Left lung (tissue), 10 donors: ENCODE measurements around the gene SLC11A2. TPM values are rescaled to one million over a fixed set of nuclear protein-coding genes. Genes with fewer than 3 reads are reported as not detected.

Experiments used
- ATAC-seq: fragments of 200-7000 bp; cut with Tn5 transposase; one replicate; pipeline ENCODE4 v1.9.1; 2020; ENCODE audit warnings: moderate library complexity
- DNase-seq, 4 donors: peaks; one replicate each; pipeline ENCODE4 v3.0.0-alpha.2; 2013 to 2020
- H3K27ac ChIP-seq, 2 donors: fragments of 200-600 bp; sonication (generic) in 1 of 2; one replicate each; pipeline versions ENCODE4 v1.5.0 to v1.8.0; 2020 to 2021
- H3K27me3 ChIP-seq, 2 donors: fragments of 200-600 bp; sonication (generic) in 1 of 2; one replicate each; pipeline versions ENCODE4 v1.5.0 to v1.8.0; 2020 to 2021
- H3K36me3 ChIP-seq, 2 donors: fragments of 200-600 bp; sonication (generic) in 1 of 2; one replicate each; pipeline versions ENCODE4 v1.5.0 to v1.8.0; 2020 to 2021
- H3K4me1 ChIP-seq, 2 donors: fragments of 200-600 bp; one replicate each; pipeline ENCODE4 v1.8.0; 2021
- H3K4me3 ChIP-seq, 2 donors: fragments of 200-600 bp; sonication (generic) in 1 of 2; one replicate each; pipeline versions ENCODE4 v1.5.0 to v1.8.0; 2020 to 2021; ENCODE audit warnings: mild to moderate bottlenecking in 1 of 2
- H3K9me3 ChIP-seq, 2 donors: fragments of 200-600 bp; sonication (generic) in 1 of 2; one replicate each; pipeline versions ENCODE4 v1.5.0 to v1.8.0; 2020 to 2021
- CTCF ChIP-seq, 2 donors: fragments of 200-600 bp; sonication (generic) in 1 of 2; IDR thresholded peaks; one replicate each; pipeline versions ENCODE4 v1.5.0 to v1.8.0; 2021; ENCODE audit warnings: antibody characterized with exemption in 2 of 2
- intact Hi-C, 2 donors: fragments of 100-400 bp; cut with DNase I; formaldehyde crosslinking; loops; one replicate each; pipeline versions ENCODE4 v1.11.2 to v1.14.2; 2022
- polyA plus RNA-seq, 6 donors: library from polyadenylated mRNA; unstranded; fragments of 120-200 nt; gene quantifications; one replicate each; pipeline ENCODE4 v1.2.1, GENCODE V29; 2013; ENCODE audit not compliant: insufficient read length in 6 of 6
- total RNA-seq, 2 donors: library from RNA; stranded (reverse); fragmentation: NEBNext Ultra II Directional; extraction: Animal tissue kit (Norgen Biotek cat#: 25700); gene quantifications; one replicate each; pipeline ENCODE4 v1.2.1, GENCODE V29; 2021
- donor health status: DM: no; HTN: yes; CAD: no.
- donor health status: DM: no; HTN: no; CAD: no.

The SLC11A2 gene
- total and polyA plus RNA-seq, 8 donors: 47.9 to 120 (median 51.6) TPM

GRCh38 chr12:51067771-51068170 is 41.6 kb upstream of the SLC11A2 start:
- no peak for TF ChIP-seq CTCF (IDR thresholded peaks at IDR 0.05)
- no peaks in the 10 kb centered on the region for H3K27me3 ChIP-seq
- DNase-seq (no peak), ATAC-seq (no peak)
- intact Hi-C loops: no loop called here
- peaks cover 0 to 5% of the 10 kb centered on the region in 2 donors for H3K4me1 ChIP-seq
- H3K9me3 ChIP-seq: no peaks in the 10 kb centered on the region
- peaks cover 0 to 95% of the 10 kb centered on the region in 2 donors for H3K36me3 ChIP-seq
- no peak overlapping the region for H3K4me3 ChIP-seq
- H3K27ac ChIP-seq: no peak overlapping the region

GRCh38 chr12:51067229-51067628 is 41.0 kb upstream of the SLC11A2 start:
- DNase-seq: no peak
- no peak for ATAC-seq
- no peak for TF ChIP-seq CTCF (IDR thresholded peaks at IDR 0.05)
- Histone ChIP-seq H3K4me3 (no peak overlapping the region), H3K4me1 (peaks cover 0 to 5% of the 10 kb centered on the region in 2 donors), H3K36me3 (peaks cover 0 to 97% of the 10 kb centered on the region in 2 donors), H3K9me3 (no peaks in the 10 kb centered on the region), H3K27me3 (no peaks in the 10 kb centered on the region), H3K27ac (no peak overlapping the region)
- intact Hi-C loops: no loop called here

GRCh38 chr12:51065530-51065929 is 39.3 kb upstream of the SLC11A2 start:
- peaks cover 0 to 5% of the 10 kb centered on the region in 2 donors for H3K4me1 ChIP-seq
- H3K27me3 ChIP-seq: no peaks in the 10 kb centered on the region
- intact Hi-C loops: no loop called here
- DNase-seq (no peak), ATAC-seq (no peak)
- no peak for TF ChIP-seq CTCF (IDR thresholded peaks at IDR 0.05)
- no peaks in the 10 kb centered on the region for H3K9me3 ChIP-seq
- no peak overlapping the region for H3K27ac ChIP-seq
- H3K36me3 ChIP-seq: peaks cover 0 to 97% of the 10 kb centered on the region in 2 donors
- H3K4me3 ChIP-seq: no peak overlapping the region

GRCh38 chr12:51062631-51063397 is 36.6 kb upstream of the SLC11A2 start:
- H3K36me3 ChIP-seq: peaks cover 0 to 100% of the 10 kb centered on the region in 2 donors
- no peak overlapping the region for H3K27ac ChIP-seq
- TF ChIP-seq CTCF (IDR thresholded peaks at IDR 0.05): no peak
- H3K27me3 ChIP-seq: no peaks in the 10 kb centered on the region
- DNase-seq: no peak
- no peaks in the 10 kb centered on the region for H3K4me1 ChIP-seq
- intact Hi-C loops: no loop called here
- ATAC-seq: no peak
- no peak overlapping the region for H3K4me3 ChIP-seq
- no peaks in the 10 kb centered on the region for H3K9me3 ChIP-seq

- intact Hi-C loops: no loop called here
- DNase-seq (no peak), ATAC-seq (no peak)
- Histone ChIP-seq H3K4me3 (no peak overlapping the region), H3K36me3 (peaks cover 0 to 98% of the 10 kb centered on the region in 2 donors), H3K27me3 (no peaks in the 10 kb centered on the region), H3K27ac (no peak overlapping the region), H3K4me1 (peaks cover 0 to 10% of the 10 kb centered on the region in 2 donors), H3K9me3 (no peaks in the 10 kb centered on the region)
- no peak for TF ChIP-seq CTCF (IDR thresholded peaks at IDR 0.05)
These were observed 32.9 kb upstream of the SLC11A2 start for GRCh38 chr12:51059086-51059485.
